ENCODE measurements around the gene ATAD2B.

ATAD2B gene

GRCh38 chr2:23835423-23835822 is 91.5 kb downstream of the ATAD2B start:
- Mint-ChIP-seq H3K27ac (no peak overlapping the region), H3K9me3 (no peaks in the 10 kb centered on the region), H3K4me1 (peaks cover 5% of the 10 kb centered on the region), H3K4me3 (no peak overlapping the region), H3K36me3 (peaks cover 13% of the 10 kb centered on the region)
- DNase-seq (ENCODE audit: low spot score in 2 of 2) (no peak), ATAC-seq (no peak)

GRCh38 chr2:23828986-23829385 is 97.9 kb downstream of the ATAD2B start:
- Mint-ChIP-seq H3K4me3 (no peak overlapping the region), H3K9me3 (no peaks in the 10 kb centered on the region), H3K27ac (no peak overlapping the region), H3K36me3 (peaks cover 20% of the 10 kb centered on the region), H3K4me1 (peaks cover 5% of the 10 kb centered on the region)
- DNase-seq (ENCODE audit: low spot score in 2 of 2) (no peak), ATAC-seq (no peak)

- H3K4me3 Mint-ChIP-seq, result no peak overlapping the region
- H3K9me3 Mint-ChIP-seq, result no peaks in the 10 kb centered on the region
- H3K4me1 Mint-ChIP-seq, result peaks cover 5% of the 10 kb centered on the region
- peaks cover 20% of the 10 kb centered on the region for H3K36me3 Mint-ChIP-seq
- no peak for DNase-seq (ENCODE audit: low spot score in 2 of 2)
- ATAC-seq, result no peak
- H3K27ac Mint-ChIP-seq, result peak overlapping the region; percentile 11
These were observed 98.5 kb downstream of the ATAD2B start for GRCh38 chr2:23828256-23828980.

- Mint-ChIP-seq H3K36me3 (peaks cover 24% of the 10 kb centered on the region), H3K27ac (peak overlapping the region; percentile 11), H3K4me3 (no peak overlapping the region), H3K9me3 (no peaks in the 10 kb centered on the region), H3K4me1 (peaks cover 5% of the 10 kb centered on the region)
- no peak for DNase-seq (ENCODE audit: low spot score in 2 of 2)
- ATAC-seq, result no peak
These were observed 99.6 kb downstream of the ATAD2B start for GRCh38 chr2:23827287-23827686.

- Mint-ChIP-seq H3K4me1 (peaks cover 3% of the 10 kb centered on the region), H3K4me3 (no peak overlapping the region), H3K27ac (no peak overlapping the region), H3K36me3 (peaks cover 29% of the 10 kb centered on the region), H3K9me3 (no peaks in the 10 kb centered on the region)
- ATAC-seq (no peak), DNase-seq (ENCODE audit: low spot score in 2 of 2) (no peak)
These were observed 100.2 kb downstream of the ATAD2B start for GRCh38 chr2:23826771-23827170.

- ATAC-seq (peak; percentile 72), DNase-seq (ENCODE audit: low spot score in 2 of 2) (no peak)
- H3K4me1 Mint-ChIP-seq, result no peaks in the 10 kb centered on the region
- no peak overlapping the region for H3K4me3 Mint-ChIP-seq
- H3K9me3 Mint-ChIP-seq, result no peaks in the 10 kb centered on the region
- H3K27ac Mint-ChIP-seq, result peak overlapping the region; percentile 32
- H3K36me3 Mint-ChIP-seq, result peaks cover 31% of the 10 kb centered on the region
These were observed 100.9 kb downstream of the ATAD2B start for GRCh38 chr2:23826040-23826439.

- ATAC-seq, result peak; percentile 50
- H3K4me3 Mint-ChIP-seq, result no peak overlapping the region
- no peaks in the 10 kb centered on the region for H3K4me1 Mint-ChIP-seq
- no peaks in the 10 kb centered on the region for H3K9me3 Mint-ChIP-seq
- H3K36me3 Mint-ChIP-seq, result peaks cover 31% of the 10 kb centered on the region
- H3K27ac Mint-ChIP-seq, result no peak overlapping the region
- DNase-seq (ENCODE audit: low spot score in 2 of 2), result peak; percentile 26 to 58
These were observed 102.1 kb downstream of the ATAD2B start for GRCh38 chr2:23824777-23825212.

GRCh38 chr2:23823863-23824262 is 103.1 kb downstream of the ATAD2B start:
- Mint-ChIP-seq H3K4me3 (no peak overlapping the region), H3K36me3 (peaks cover 37% of the 10 kb centered on the region), H3K27ac (no peak overlapping the region), H3K9me3 (no peaks in the 10 kb centered on the region), H3K4me1 (no peaks in the 10 kb centered on the region)
- ATAC-seq (no peak), DNase-seq (ENCODE audit: low spot score in 2 of 2) (no peak)

GRCh38 chr2:23814963-23815362 is 112.0 kb downstream of the ATAD2B start:
- Mint-ChIP-seq H3K36me3 (peaks cover 42% of the 10 kb centered on the region), H3K9me3 (no peaks in the 10 kb centered on the region), H3K4me3 (no peak overlapping the region), H3K4me1 (no peaks in the 10 kb centered on the region), H3K27ac (no peak overlapping the region)
- no peak for ATAC-seq
- DNase-seq (ENCODE audit: low spot score in 2 of 2), result no peak

GRCh38 chr2:23813438-23813837 is 113.5 kb downstream of the ATAD2B start:
- H3K9me3 Mint-ChIP-seq, result no peaks in the 10 kb centered on the region
- no peak overlapping the region for H3K27ac Mint-ChIP-seq
- H3K4me1 Mint-ChIP-seq, result no peaks in the 10 kb centered on the region
- no peak overlapping the region for H3K4me3 Mint-ChIP-seq
- H3K36me3 Mint-ChIP-seq, result peaks cover 46% of the 10 kb centered on the region
- ATAC-seq, result no peak
- no peak for DNase-seq (ENCODE audit: low spot score in 2 of 2)

- Mint-ChIP-seq H3K9me3 (no peaks in the 10 kb centered on the region), H3K27ac (no peak overlapping the region), H3K4me1 (no peaks in the 10 kb centered on the region), H3K36me3 (peaks cover 43% of the 10 kb centered on the region), H3K4me3 (no peak overlapping the region)
- ATAC-seq (peak; percentile 69), DNase-seq (ENCODE audit: low spot score in 2 of 2) (no peak)
These were observed 117.8 kb downstream of the ATAD2B start for GRCh38 chr2:23809150-23809549.

GRCh38 chr2:23806665-23807249 is 120.2 kb downstream of the ATAD2B start:
- Mint-ChIP-seq H3K4me1 (no peaks in the 10 kb centered on the region), H3K27ac (no peak overlapping the region), H3K36me3 (peaks cover 34% of the 10 kb centered on the region), H3K4me3 (no peak overlapping the region), H3K9me3 (no peaks in the 10 kb centered on the region)
- DNase-seq (ENCODE audit: low spot score in 2 of 2) (no peak), ATAC-seq (no peak)

- Mint-ChIP-seq H3K4me3 (no peak overlapping the region), H3K36me3 (peaks cover 32% of the 10 kb centered on the region), H3K27ac (no peak overlapping the region), H3K9me3 (no peaks in the 10 kb centered on the region), H3K4me1 (no peaks in the 10 kb centered on the region)
- ATAC-seq (no peak), DNase-seq (ENCODE audit: low spot score in 2 of 2) (no peak)
These were observed 120.7 kb downstream of the ATAD2B start for GRCh38 chr2:23806201-23806600.

GRCh38 chr2:23803965-23804542 is 122.9 kb downstream of the ATAD2B start:
- Mint-ChIP-seq H3K4me1 (no peaks in the 10 kb centered on the region), H3K9me3 (no peaks in the 10 kb centered on the region), H3K36me3 (peaks cover 34% of the 10 kb centered on the region), H3K4me3 (no peak overlapping the region), H3K27ac (peak overlapping the region; percentile 16)
- ATAC-seq, result no peak
- DNase-seq (ENCODE audit: low spot score in 2 of 2), result no peak

- Mint-ChIP-seq H3K4me1 (no peaks in the 10 kb centered on the region), H3K9me3 (no peaks in the 10 kb centered on the region), H3K4me3 (no peak overlapping the region), H3K36me3 (peaks cover 38% of the 10 kb centered on the region), H3K27ac (no peak overlapping the region)
- no peak for ATAC-seq
- DNase-seq (ENCODE audit: low spot score in 2 of 2), result no peak
These were observed 123.5 kb downstream of the ATAD2B start for GRCh38 chr2:23803264-23803964.

All from stimulated activated effector memory CD8-positive, alpha-beta T cell treated with anti-CD3 and anti-CD28 coated beads, Interleukin-12 subunit alpha, Interleukin-12 subunit beta, amount 100 ng/mL, for 72 hours (primary cell).